ENCODE data around the gene TPT1.

TPT1 gene

GRCh38 chr13:45289936-45290563 lies 50.9 kb downstream of the TPT1 start:
- peaks cover 5% of the 10 kb centered on the region for H3K36me3 ChIP-seq (ENCODE audit: control insufficient read depth, insufficient read depth, low read length)
- no peaks in the 10 kb centered on the region for H3K27me3 ChIP-seq (ENCODE audit: control insufficient read depth, insufficient read depth, low read length)

More at GRCh38 chr13:45289936-45290563, 50.9 kb downstream of the TPT1 start:
- no peak overlapping the region for H3K4me3 ChIP-seq (ENCODE audit: low read length)
- no peak overlapping the region for H3K9ac ChIP-seq (ENCODE audit: low read length)
- H3K27ac ChIP-seq (ENCODE audit: low read depth, low read length): no peak overlapping the region
- no peaks in the 10 kb centered on the region for H3K4me1 ChIP-seq (ENCODE audit: control insufficient read depth, insufficient read depth, low read length)
